WTC11 (cell line): ENCODE results near the gene MTREX. TPM values are rescaled to one million over a fixed set of nuclear protein-coding genes. Genes with fewer than 3 reads are reported as not detected.
"Not testable (repeated sequence)": the region's sequence is repeated elsewhere in the genome, so short reads cannot be mapped to it uniquely, and the experiment has no call there.

Source experiments
- ATAC-seq: fragments of 200-7000 bp; cut with Tn5 transposase; 2 replicates; pipeline ENCODE4 v1.10.0; 2021; ENCODE audit warnings: mild to moderate bottlenecking, moderate library complexity
- CTCF ChIA-PET: fragments of 300-600 bp; sonication (Branson Sonifier 250); formaldehyde crosslinking; loops from one replicate; lab custom pipeline; 2021; ENCODE audit warnings: antibody characterized with exemption; lab: Charles Lee
- POLR2A ChIA-PET: fragments of 350-600 bp; sonication (Branson Sonifier 250); formaldehyde crosslinking; loops from one replicate; lab custom pipeline; 2021; ENCODE audit warnings: antibody characterized with exemption; lab: Charles Lee
- DNase-seq: peaks from one replicate; pipeline ENCODE4 v3.0.0; 2021; ENCODE audit warnings: low spot score
- H3K27ac Mint-ChIP-seq: 2 replicates; pipeline ENCODE4 v1.8.0; 2021; ENCODE audit warnings: mixed read lengths
- H3K27me3 Mint-ChIP-seq: 2 replicates; pipeline ENCODE4 v1.8.0; 2021; ENCODE audit warnings: low read depth, mild to moderate bottlenecking, moderate library complexity, mixed read lengths
- H3K36me3 Mint-ChIP-seq: 2 replicates; pipeline ENCODE4 v1.8.0; 2021; ENCODE audit warnings: mixed read lengths
- H3K4me1 Mint-ChIP-seq: 2 replicates; pipeline ENCODE4 v1.8.0; 2022; ENCODE audit warnings: mixed read lengths
- H3K4me3 Mint-ChIP-seq: 2 replicates; pipeline ENCODE4 v1.8.0; 2021; ENCODE audit warnings: mild to moderate bottlenecking, moderate library complexity, mixed read lengths
- H3K9me3 Mint-ChIP-seq: 2 replicates; pipeline ENCODE4 v1.8.0; 2021; ENCODE audit warnings: mixed read lengths
- CREM ChIP-seq: sonication (generic); formaldehyde crosslinking; IDR thresholded peaks from 2 replicates; pipeline ENCODE4 v1.8.1; 2022; ENCODE audit warnings: mild to moderate bottlenecking, missing genetic modification reagents, moderate library complexity
- EMX1 ChIP-seq: fragments of 250-450 bp; sonication (Bioruptor Pico); IDR thresholded peaks from 2 replicates; pipeline ENCODE4 v1.8.0; 2021; ENCODE audit warnings: mild to moderate bottlenecking
- FOXP1 ChIP-seq: sonication (generic); formaldehyde crosslinking; IDR thresholded peaks from 2 replicates; pipeline ENCODE4 v1.8.0; 2022; ENCODE audit warnings: missing genetic modification reagents, mild to moderate bottlenecking, moderate library complexity, borderline replicate concordance
- FOXP4 ChIP-seq: sonication (generic); formaldehyde crosslinking; IDR thresholded peaks from 2 replicates; pipeline ENCODE4 v1.8.0; 2022; ENCODE audit warnings: mild to moderate bottlenecking, missing genetic modification reagents
- MYBL2 ChIP-seq: sonication (generic); formaldehyde crosslinking; IDR thresholded peaks from 2 replicates; pipeline ENCODE4 v1.8.1; 2023; ENCODE audit warnings: mild to moderate bottlenecking, moderate library complexity, missing genetic modification reagents
- NFATC4 ChIP-seq: fragments of 250-450 bp; sonication (Bioruptor Pico); IDR thresholded peaks from 2 replicates; pipeline ENCODE4 v1.9.0; 2021; ENCODE audit warnings: mild to moderate bottlenecking
- NFE2L1 ChIP-seq: sonication (generic); formaldehyde crosslinking; IDR thresholded peaks from 2 replicates; pipeline ENCODE4 v1.8.1; 2023; ENCODE audit warnings: missing genetic modification reagents
- SMAD3 ChIP-seq: sonication (generic); formaldehyde crosslinking; IDR thresholded peaks from 2 replicates; pipeline ENCODE4 v1.8.0; 2022; ENCODE audit warnings: missing genetic modification reagents, mild to moderate bottlenecking, borderline replicate concordance
- TEAD1 ChIP-seq: sonication (generic); formaldehyde crosslinking; IDR thresholded peaks from 2 replicates; pipeline ENCODE4 v1.8.0; 2022; ENCODE audit warnings: mild to moderate bottlenecking, missing genetic modification reagents
- ZBTB43 ChIP-seq: sonication (generic); formaldehyde crosslinking; IDR thresholded peaks from 2 replicates; pipeline ENCODE4 v1.8.1; 2023; ENCODE audit warnings: mild to moderate bottlenecking, missing genetic modification reagents
- ZNF232 ChIP-seq: sonication (generic); formaldehyde crosslinking; IDR thresholded peaks from 2 replicates; pipeline ENCODE4 v1.8.0; 2022; ENCODE audit warnings: mild to moderate bottlenecking, missing genetic modification reagents
- ZNF317 ChIP-seq: sonication (generic); formaldehyde crosslinking; IDR thresholded peaks from 2 replicates; pipeline ENCODE4 v1.8.1; 2023; ENCODE audit warnings: low read depth, mild to moderate bottlenecking, moderate library complexity, missing genetic modification reagents, borderline replicate concordance
- ZNF416 ChIP-seq: fragments of 250-450 bp; sonication (Bioruptor Pico); IDR thresholded peaks from 2 replicates; pipeline ENCODE4 v1.9.0; 2021; ENCODE audit warnings: mild to moderate bottlenecking, inconsistent platforms
- ZNF423 ChIP-seq: fragments of 250-450 bp; sonication (Bioruptor Pico); IDR thresholded peaks from 2 replicates; pipeline ENCODE4 v2.1.2; 2022; ENCODE audit warnings: mild to moderate bottlenecking, moderate library complexity
- total RNA-seq: library from RNA; stranded (reverse); gene quantifications from 3 replicates; pipeline ENCODE4 v1.2.3, GENCODE V29; 2021
- TF ChIP-seq, protein P1 (sequence below): fragments of 200-600 bp; IDR thresholded peaks from 2 replicates; pipeline ENCODE4 v1.8.0; 2022; ENCODE audit warnings: antibody characterized with exemption
- TF ChIP-seq, protein P2 (sequence below): fragments of 250-450 bp; sonication (Bioruptor Pico); IDR thresholded peaks from 2 replicates; pipeline ENCODE4 v1.9.0; 2021; ENCODE audit warnings: mild to moderate bottlenecking, borderline replicate concordance
- TF ChIP-seq, protein P3 (sequence below): sonication (generic); formaldehyde crosslinking; IDR thresholded peaks from 2 replicates; pipeline ENCODE4 v1.8.1; 2023; ENCODE audit warnings: mild to moderate bottlenecking, missing genetic modification reagents
- TF ChIP-seq, protein P4 (sequence below): sonication (generic); formaldehyde crosslinking; conservative IDR thresholded peaks from 2 replicates; pipeline ENCODE4 v1.8.1; 2023; ENCODE audit warnings: mild to moderate bottlenecking, low read depth, missing genetic modification reagents, moderate library complexity
- TF ChIP-seq, protein P5 (sequence below): sonication (generic); formaldehyde crosslinking; conservative IDR thresholded peaks from 2 replicates; pipeline ENCODE4 v1.8.1; 2022; ENCODE audit warnings: mild to moderate bottlenecking, missing genetic modification reagents

The MTREX gene
- total RNA-seq, 1 experiment from 2014 or later, result 110 TPM

- Mint-ChIP-seq H3K27me3 (no peaks in the 10 kb centered on the region), H3K4me1 (peaks cover 14% of the 10 kb centered on the region), H3K4me3 (no peak overlapping the region), H3K36me3 (peaks cover 36% of the 10 kb centered on the region), H3K27ac (no peak overlapping the region), H3K9me3 (peaks cover 20% of the 10 kb centered on the region)
- ATAC-seq (no peak), DNase-seq (no peak)
- CTCF ChIA-PET, result no interaction called here
- TF ChIP-seq FOXP1 (CRISPR knock-in tag) (no peak), ZNF416 (no peak), CREM (CRISPR knock-in tag) (no peak), MYBL2 (CRISPR knock-in tag) (no peak), NFE2L1 (no peak), ZNF423 (CRISPR knock-in tag) (no peak), TEAD1 (CRISPR knock-in tag) (no peak), ZNF232 (CRISPR knock-in tag) (no peak), NFATC4 (CRISPR knock-in tag) (no peak), FOXP4 (CRISPR knock-in tag) (no peak)
- TF ChIP-seq, protein P1, sequence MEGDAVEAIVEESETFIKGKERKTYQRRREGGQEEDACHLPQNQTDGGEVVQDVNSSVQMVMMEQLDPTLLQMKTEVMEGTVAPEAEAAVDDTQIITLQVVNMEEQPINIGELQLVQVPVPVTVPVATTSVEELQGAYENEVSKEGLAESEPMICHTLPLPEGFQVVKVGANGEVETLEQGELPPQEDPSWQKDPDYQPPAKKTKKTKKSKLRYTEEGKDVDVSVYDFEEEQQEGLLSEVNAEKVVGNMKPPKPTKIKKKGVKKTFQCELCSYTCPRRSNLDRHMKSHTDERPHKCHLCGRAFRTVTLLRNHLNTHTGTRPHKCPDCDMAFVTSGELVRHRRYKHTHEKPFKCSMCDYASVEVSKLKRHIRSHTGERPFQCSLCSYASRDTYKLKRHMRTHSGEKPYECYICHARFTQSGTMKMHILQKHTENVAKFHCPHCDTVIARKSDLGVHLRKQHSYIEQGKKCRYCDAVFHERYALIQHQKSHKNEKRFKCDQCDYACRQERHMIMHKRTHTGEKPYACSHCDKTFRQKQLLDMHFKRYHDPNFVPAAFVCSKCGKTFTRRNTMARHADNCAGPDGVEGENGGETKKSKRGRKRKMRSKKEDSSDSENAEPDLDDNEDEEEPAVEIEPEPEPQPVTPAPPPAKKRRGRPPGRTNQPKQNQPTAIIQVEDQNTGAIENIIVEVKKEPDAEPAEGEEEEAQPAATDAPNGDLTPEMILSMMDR, result no peak
- TF ChIP-seq, protein P2, sequence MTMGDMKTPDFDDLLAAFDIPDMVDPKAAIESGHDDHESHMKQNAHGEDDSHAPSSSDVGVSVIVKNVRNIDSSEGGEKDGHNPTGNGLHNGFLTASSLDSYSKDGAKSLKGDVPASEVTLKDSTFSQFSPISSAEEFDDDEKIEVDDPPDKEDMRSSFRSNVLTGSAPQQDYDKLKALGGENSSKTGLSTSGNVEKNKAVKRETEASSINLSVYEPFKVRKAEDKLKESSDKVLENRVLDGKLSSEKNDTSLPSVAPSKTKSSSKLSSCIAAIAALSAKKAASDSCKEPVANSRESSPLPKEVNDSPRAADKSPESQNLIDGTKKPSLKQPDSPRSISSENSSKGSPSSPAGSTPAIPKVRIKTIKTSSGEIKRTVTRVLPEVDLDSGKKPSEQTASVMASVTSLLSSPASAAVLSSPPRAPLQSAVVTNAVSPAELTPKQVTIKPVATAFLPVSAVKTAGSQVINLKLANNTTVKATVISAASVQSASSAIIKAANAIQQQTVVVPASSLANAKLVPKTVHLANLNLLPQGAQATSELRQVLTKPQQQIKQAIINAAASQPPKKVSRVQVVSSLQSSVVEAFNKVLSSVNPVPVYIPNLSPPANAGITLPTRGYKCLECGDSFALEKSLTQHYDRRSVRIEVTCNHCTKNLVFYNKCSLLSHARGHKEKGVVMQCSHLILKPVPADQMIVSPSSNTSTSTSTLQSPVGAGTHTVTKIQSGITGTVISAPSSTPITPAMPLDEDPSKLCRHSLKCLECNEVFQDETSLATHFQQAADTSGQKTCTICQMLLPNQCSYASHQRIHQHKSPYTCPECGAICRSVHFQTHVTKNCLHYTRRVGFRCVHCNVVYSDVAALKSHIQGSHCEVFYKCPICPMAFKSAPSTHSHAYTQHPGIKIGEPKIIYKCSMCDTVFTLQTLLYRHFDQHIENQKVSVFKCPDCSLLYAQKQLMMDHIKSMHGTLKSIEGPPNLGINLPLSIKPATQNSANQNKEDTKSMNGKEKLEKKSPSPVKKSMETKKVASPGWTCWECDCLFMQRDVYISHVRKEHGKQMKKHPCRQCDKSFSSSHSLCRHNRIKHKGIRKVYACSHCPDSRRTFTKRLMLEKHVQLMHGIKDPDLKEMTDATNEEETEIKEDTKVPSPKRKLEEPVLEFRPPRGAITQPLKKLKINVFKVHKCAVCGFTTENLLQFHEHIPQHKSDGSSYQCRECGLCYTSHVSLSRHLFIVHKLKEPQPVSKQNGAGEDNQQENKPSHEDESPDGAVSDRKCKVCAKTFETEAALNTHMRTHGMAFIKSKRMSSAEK (CRISPR knock-in tag), result no peak
- POLR2A ChIA-PET, result interaction anchor here (1.4 kb wide), 1 partner anchor 9 kb away, joined by 4 read pairs; the partner anchor contains the start of genes DHX29 and MTREX
Measured at GRCh38 chr5:55316837-55317236, 9.0 kb downstream of the MTREX start.

- H3K36me3 Mint-ChIP-seq, result peaks cover 34% of the 10 kb centered on the region
- H3K9me3 Mint-ChIP-seq, result peaks cover 20% of the 10 kb centered on the region
- POLR2A ChIA-PET, DNase-seq, ATAC-seq, H3K27ac Mint-ChIP-seq, H3K27me3 Mint-ChIP-seq, CTCF ChIA-PET, H3K4me3 Mint-ChIP-seq: not testable (repeated sequence)
- peaks cover 14% of the 10 kb centered on the region for H3K4me1 Mint-ChIP-seq
Measured at GRCh38 chr5:55318237-55318636, 10.4 kb downstream of the MTREX start.

- H3K36me3 Mint-ChIP-seq, result peaks cover 34% of the 10 kb centered on the region
- H3K9me3 Mint-ChIP-seq, result peaks cover 20% of the 10 kb centered on the region
- ChIA-PET CTCF (no interaction called here), POLR2A (no interaction called here)
- H3K4me3 Mint-ChIP-seq, result no peak overlapping the region
- H3K27ac Mint-ChIP-seq, result no peak overlapping the region
- no peak for ATAC-seq
- no peaks in the 10 kb centered on the region for H3K27me3 Mint-ChIP-seq
- no peak for DNase-seq
- peaks cover 5% of the 10 kb centered on the region for H3K4me1 Mint-ChIP-seq
- TF ChIP-seq, protein P3, sequence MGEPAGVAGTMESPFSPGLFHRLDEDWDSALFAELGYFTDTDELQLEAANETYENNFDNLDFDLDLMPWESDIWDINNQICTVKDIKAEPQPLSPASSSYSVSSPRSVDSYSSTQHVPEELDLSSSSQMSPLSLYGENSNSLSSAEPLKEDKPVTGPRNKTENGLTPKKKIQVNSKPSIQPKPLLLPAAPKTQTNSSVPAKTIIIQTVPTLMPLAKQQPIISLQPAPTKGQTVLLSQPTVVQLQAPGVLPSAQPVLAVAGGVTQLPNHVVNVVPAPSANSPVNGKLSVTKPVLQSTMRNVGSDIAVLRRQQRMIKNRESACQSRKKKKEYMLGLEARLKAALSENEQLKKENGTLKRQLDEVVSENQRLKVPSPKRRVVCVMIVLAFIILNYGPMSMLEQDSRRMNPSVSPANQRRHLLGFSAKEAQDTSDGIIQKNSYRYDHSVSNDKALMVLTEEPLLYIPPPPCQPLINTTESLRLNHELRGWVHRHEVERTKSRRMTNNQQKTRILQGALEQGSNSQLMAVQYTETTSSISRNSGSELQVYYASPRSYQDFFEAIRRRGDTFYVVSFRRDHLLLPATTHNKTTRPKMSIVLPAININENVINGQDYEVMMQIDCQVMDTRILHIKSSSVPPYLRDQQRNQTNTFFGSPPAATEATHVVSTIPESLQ (CRISPR knock-in tag), result no peak
- TF ChIP-seq SMAD3 (no peak), EMX1 (CRISPR knock-in tag) (no peak), ZBTB43 (CRISPR knock-in tag) (no peak), ZNF317 (CRISPR knock-in tag) (no peak)
- TF ChIP-seq, protein P4, sequence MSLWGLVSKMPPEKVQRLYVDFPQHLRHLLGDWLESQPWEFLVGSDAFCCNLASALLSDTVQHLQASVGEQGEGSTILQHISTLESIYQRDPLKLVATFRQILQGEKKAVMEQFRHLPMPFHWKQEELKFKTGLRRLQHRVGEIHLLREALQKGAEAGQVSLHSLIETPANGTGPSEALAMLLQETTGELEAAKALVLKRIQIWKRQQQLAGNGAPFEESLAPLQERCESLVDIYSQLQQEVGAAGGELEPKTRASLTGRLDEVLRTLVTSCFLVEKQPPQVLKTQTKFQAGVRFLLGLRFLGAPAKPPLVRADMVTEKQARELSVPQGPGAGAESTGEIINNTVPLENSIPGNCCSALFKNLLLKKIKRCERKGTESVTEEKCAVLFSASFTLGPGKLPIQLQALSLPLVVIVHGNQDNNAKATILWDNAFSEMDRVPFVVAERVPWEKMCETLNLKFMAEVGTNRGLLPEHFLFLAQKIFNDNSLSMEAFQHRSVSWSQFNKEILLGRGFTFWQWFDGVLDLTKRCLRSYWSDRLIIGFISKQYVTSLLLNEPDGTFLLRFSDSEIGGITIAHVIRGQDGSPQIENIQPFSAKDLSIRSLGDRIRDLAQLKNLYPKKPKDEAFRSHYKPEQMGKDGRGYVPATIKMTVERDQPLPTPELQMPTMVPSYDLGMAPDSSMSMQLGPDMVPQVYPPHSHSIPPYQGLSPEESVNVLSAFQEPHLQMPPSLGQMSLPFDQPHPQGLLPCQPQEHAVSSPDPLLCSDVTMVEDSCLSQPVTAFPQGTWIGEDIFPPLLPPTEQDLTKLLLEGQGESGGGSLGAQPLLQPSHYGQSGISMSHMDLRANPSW (CRISPR knock-in tag), result no peak
- TF ChIP-seq, protein P5, sequence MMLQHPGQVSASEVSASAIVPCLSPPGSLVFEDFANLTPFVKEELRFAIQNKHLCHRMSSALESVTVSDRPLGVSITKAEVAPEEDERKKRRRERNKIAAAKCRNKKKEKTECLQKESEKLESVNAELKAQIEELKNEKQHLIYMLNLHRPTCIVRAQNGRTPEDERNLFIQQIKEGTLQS (CRISPR knock-in tag), result no peak
Measured at GRCh38 chr5:55319491-55319890, 11.7 kb downstream of the MTREX start.
